Fibroblast of peridontal ligament (primary cell): ENCODE results near the gene SLC25A21.

Experiments used
- DNase-seq: peaks from one replicate; pipeline ENCODE4 v3.0.0-alpha.2; 2010; ENCODE audit errors: extremely low read depth

SLC25A21 gene

DNA sequence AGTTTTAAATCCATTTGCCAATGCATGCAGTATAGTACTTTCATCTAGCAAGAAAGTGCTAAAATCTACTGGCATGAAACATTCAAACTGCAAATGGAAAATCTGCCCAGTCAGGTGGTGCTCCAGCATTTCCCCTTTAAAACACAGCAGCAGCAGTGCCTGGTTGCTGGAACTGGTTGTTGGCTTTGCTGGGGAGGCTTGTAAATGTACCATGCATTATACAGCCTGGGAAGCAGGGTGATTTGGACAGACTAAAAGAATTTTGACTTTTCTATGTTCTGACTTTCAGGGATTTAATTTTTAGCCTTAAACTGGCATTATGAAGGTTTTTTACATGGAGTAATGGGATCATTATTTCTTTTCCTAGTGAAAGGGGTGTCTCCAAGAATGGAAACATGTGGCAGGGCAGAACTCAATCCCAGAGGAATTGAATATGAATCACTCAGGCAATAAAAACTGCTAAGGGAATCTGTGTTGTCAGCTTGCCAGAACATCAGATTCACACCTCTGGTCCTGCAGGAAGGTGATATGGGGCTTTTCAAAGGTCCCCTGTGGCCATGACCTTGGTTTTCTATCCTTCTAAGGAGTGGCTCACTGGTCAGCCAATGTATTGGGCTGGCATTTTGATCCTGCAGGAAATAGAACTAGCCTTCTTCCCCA lies 519.7 kb downstream of the SLC25A21 start:
- no peak for DNase-seq

DNA sequence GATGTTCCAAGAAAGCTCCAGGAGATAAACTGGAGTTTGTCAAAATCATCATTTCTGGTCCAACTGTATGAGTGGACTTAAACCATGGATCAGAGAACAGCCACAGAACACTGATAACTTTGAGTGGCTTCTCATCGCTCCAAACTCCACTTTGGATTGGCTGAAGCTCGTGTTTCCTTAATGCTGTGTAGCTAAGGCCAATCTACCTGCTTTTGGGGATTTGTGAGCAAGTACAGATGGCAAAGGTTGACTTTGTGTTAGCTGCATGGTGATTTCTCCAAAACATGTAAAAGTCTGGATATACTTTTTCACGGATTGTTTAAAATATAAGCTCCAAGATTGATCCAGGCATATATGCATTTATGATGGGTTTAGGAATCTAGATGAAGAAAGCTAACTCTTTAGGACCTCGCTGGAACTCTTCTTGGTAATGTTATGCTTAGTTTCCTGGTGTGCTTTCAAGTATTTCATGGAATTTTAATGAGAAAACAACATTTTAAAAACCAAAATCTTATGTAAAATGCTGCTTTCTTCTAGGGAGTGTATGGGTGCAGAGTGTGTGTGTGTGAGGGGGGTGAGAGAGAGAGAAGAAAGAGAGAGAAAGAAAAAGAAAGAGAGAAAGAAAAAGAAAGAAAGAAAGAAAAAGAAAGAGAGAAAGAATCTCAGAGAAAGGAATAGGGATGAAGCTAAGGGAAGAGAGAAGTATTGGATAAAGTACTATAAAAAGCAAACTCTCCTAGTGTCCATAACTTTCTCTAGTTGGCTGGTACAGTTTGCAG lies 522.3 kb downstream of the SLC25A21 start:
- no peak for DNase-seq

DNA sequence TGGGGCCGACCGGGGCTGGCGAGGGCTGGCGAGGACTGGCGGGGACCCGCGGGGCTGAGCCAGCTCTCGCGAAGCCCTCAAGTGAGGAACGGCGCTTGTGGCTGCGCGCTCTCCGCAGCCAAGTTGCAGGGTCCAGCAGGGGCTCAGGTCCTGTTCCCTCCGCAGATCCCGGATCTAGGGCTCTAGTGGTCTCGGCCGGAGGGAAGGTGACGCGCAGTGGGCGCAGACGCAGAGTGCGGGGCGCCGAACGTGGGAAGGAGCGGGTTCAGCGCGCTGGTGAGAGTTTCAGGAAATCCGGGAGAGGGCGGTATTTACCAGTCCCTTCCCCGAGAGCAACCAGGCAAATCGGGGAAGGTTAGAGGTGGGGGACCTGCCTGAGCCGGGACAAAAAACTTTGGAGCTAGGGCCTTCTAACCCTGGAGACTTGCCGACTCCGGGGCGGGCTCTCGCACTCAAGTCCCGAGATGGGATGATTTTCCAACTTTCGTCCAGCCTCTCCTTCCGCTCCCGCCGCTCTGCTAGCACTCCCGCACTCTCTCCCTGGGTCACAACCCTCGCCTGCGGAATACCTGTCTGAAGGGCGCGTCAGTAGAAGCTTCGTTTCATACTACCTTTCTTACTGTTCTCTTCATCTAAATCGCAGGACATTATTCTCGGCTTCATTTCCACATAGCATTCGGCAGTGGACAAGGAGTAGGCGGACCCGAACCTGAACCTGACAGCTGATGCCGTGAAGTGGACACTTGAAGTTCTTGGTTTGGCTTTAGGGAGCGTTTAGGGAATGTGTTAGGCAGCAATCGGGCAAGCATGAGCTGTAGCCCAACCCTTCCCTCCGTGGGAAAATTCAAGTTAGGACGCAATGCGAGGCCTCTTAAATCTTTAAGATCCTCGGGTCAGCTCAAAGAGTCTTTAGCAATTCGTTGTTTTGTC lies 524.3 kb downstream of the SLC25A21 start:
- DNase-seq: peak; percentile 55

DNA sequence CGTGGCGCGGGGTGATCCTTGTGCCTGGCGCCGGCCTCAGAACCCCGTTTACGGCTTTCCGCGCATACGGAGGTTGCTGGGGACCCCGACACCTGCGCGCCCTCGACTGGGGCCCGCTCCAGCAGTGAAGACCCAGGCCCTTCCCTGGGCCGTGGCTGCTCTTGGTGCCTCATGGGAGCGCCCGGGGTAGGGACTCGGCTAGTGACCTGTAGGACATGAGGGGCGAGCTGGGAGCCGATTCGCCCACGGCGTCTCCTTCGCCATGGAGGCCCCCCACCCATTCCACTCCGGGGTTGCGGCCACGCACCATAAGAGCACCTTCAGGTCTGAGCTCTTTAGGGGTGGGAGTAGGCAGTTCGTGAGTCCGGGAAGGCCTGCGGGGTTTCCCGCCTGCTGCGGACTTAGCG lies 525.0 kb downstream of the SLC25A21 start:
- DNase-seq: no peak

GRCh38 chr14:36646664-36647416 lies 525.6 kb downstream of the SLC25A21 start:
- peak; percentile 12 for DNase-seq

- no peak for DNase-seq
Measured at GRCh38 chr14:36633580-36633979, 538.8 kb downstream of the SLC25A21 start.
